RWPE2 (cell line): ENCODE measurements around the gene NIPAL1.

Experiments
- ATAC-seq: fragments of 200-7000 bp; cut with Tn5 transposase; 3 replicates; pipeline ENCODE4 v1.9.1; 2021; ENCODE audit warnings: low read depth
- DNase-seq: peaks from one replicate; pipeline ENCODE4 v3.0.0-alpha.2; 2020; ENCODE audit warnings: low spot score
- H3K27ac ChIP-seq: fragments of 450-650 bp; 2 replicates; pipeline ENCODE4 v1.5.1; 2017; ENCODE audit warnings: mild to moderate bottlenecking; ENCODE audit not compliant: poor library complexity, severe bottlenecking
- H3K27me3 ChIP-seq: fragments of 250-450 bp; sonication (Bioruptor Pico); 2 replicates; pipeline ENCODE4 v1.5.1; 2021; ENCODE audit warnings: mild to moderate bottlenecking, moderate library complexity; ENCODE audit not compliant: insufficient read depth, poor library complexity, severe bottlenecking
- H3K36me3 ChIP-seq: fragments of 250-450 bp; sonication (Bioruptor Pico); 2 replicates; pipeline ENCODE4 v1.5.1; 2020; ENCODE audit warnings: low read depth, mild to moderate bottlenecking, moderate library complexity
- H3K4me1 ChIP-seq: fragments of 250-450 bp; sonication (Bioruptor Pico); 2 replicates; pipeline ENCODE4 v1.5.1; 2021; ENCODE audit warnings: mild to moderate bottlenecking, moderate library complexity; ENCODE audit not compliant: insufficient read depth, poor library complexity, severe bottlenecking
- H3K4me3 ChIP-seq: fragments of 250-450 bp; sonication (Bioruptor Pico); 2 replicates; pipeline ENCODE4 v1.5.1; 2021; ENCODE audit warnings: mild to moderate bottlenecking, moderate library complexity; ENCODE audit not compliant: severe bottlenecking
- H3K9me3 ChIP-seq: fragments of 250-450 bp; sonication (Bioruptor Pico); 2 replicates; pipeline ENCODE4 v1.5.1; 2021; ENCODE audit warnings: mild to moderate bottlenecking, moderate library complexity; ENCODE audit not compliant: severe bottlenecking
- CTCF ChIP-seq: fragments of 450-650 bp; IDR thresholded peaks from one replicate; pipeline ENCODE4 v1.5.1; 2017; ENCODE audit warnings: mild to moderate bottlenecking, moderate library complexity; ENCODE audit not compliant: poor library complexity, severe bottlenecking

The NIPAL1 gene

DNA sequence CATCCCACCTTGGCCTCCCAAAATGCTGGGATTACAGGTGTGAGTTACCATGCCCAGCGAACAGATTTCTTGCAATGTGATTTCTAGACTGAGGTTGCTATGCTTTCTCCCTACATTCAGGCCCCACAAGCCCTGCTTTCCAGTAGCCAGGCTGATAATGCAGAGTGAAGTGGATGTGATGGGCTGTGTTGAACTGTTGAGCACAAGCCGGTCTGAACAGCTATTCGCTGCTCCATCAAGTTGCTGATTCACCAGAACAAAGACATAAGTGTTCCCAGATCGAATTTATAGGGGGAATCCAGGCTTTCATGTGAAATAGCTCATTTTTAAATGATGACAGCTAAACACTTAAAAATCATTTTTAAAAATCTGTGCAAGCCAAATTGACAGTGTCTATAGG, 8.0 kb downstream of the NIPAL1 start:
- Histone ChIP-seq H3K27me3 (no peaks in the 10 kb centered on the region), H3K4me1 (no peaks in the 10 kb centered on the region), H3K27ac (no peak overlapping the region), H3K36me3 (peaks cover 27% of the 10 kb centered on the region), H3K4me3 (no peak overlapping the region), H3K9me3 (no peaks in the 10 kb centered on the region)
- DNase-seq (no peak), ATAC-seq (no peak)
- TF ChIP-seq CTCF = no peak

DNA sequence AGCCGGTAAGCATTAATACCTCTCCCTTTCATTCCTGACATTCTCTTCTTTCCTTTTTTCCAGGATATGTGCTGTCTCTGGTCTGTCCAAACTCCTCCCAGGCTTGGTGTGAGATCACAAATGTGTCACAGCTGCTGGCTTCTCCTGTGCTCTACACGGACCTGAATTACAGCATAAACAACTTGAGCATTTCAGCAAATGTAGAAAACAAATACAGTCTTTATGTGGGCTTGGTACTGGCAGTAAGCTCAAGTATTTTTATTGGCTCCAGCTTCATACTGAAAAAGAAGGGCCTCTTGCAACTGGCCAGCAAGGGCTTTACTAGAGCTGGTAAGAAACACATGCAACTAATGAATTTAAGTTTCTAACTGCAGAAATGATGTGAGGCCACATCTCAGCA, 8.4 kb downstream of the NIPAL1 start:
- no peak overlapping the region for H3K4me3 ChIP-seq
- H3K27me3 ChIP-seq = no peaks in the 10 kb centered on the region
- DNase-seq (no peak), ATAC-seq (no peak)
- no peaks in the 10 kb centered on the region for H3K4me1 ChIP-seq
- no peak for TF ChIP-seq CTCF
- H3K9me3 ChIP-seq = no peaks in the 10 kb centered on the region
- H3K27ac ChIP-seq = no peak overlapping the region
- peaks cover 27% of the 10 kb centered on the region for H3K36me3 ChIP-seq

- H3K4me3 ChIP-seq = no peak overlapping the region
- H3K9me3 ChIP-seq = no peaks in the 10 kb centered on the region
- no peak for TF ChIP-seq CTCF
- no peaks in the 10 kb centered on the region for H3K4me1 ChIP-seq
- H3K36me3 ChIP-seq = peaks cover 27% of the 10 kb centered on the region
- no peaks in the 10 kb centered on the region for H3K27me3 ChIP-seq
- DNase-seq = no peak
- no peak for ATAC-seq
- no peak overlapping the region for H3K27ac ChIP-seq
These were observed 11.1 kb downstream of the NIPAL1 start for GRCh38 chr4:48027653-48028052.

- no peak for TF ChIP-seq CTCF
- DNase-seq (no peak), ATAC-seq (no peak)
- Histone ChIP-seq H3K4me1 (no peaks in the 10 kb centered on the region), H3K4me3 (no peak overlapping the region), H3K36me3 (peaks cover 35% of the 10 kb centered on the region), H3K27me3 (no peaks in the 10 kb centered on the region), H3K27ac (no peak overlapping the region), H3K9me3 (no peaks in the 10 kb centered on the region)
These were observed 12.1 kb downstream of the NIPAL1 start for GRCh38 chr4:48028696-48029095.

DNA sequence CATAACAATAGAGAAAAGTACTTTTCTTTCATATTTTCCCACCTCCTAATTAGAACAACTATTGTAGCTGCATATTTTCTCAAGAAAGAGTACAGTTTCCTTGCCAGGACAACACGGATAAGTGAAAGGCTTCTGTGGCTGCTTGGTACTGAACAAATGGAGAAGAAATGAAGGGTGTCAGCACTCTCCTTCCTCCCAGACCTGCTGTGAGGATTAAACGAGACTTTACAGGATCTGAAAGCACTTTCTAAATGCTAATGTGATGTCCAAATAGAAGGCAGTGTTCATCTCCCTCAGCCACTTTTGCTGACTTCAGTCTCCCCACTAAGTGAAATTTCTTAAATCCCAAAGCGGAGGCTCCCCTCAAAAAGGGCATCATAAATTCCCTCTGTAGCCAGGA, 13.9 kb downstream of the NIPAL1 start:
- H3K36me3 ChIP-seq = peaks cover 49% of the 10 kb centered on the region
- DNase-seq (no peak), ATAC-seq (no peak)
- H3K9me3 ChIP-seq = no peaks in the 10 kb centered on the region
- no peaks in the 10 kb centered on the region for H3K4me1 ChIP-seq
- H3K27ac ChIP-seq = no peak overlapping the region
- no peak overlapping the region for H3K4me3 ChIP-seq
- no peak for TF ChIP-seq CTCF
- no peaks in the 10 kb centered on the region for H3K27me3 ChIP-seq
